Measurements from ENCODE around the gene SCNN1B. TPM values are rescaled to one million over a fixed set of nuclear protein-coding genes. Genes with fewer than 3 reads are reported as not detected.

SCNN1B gene, protein sequence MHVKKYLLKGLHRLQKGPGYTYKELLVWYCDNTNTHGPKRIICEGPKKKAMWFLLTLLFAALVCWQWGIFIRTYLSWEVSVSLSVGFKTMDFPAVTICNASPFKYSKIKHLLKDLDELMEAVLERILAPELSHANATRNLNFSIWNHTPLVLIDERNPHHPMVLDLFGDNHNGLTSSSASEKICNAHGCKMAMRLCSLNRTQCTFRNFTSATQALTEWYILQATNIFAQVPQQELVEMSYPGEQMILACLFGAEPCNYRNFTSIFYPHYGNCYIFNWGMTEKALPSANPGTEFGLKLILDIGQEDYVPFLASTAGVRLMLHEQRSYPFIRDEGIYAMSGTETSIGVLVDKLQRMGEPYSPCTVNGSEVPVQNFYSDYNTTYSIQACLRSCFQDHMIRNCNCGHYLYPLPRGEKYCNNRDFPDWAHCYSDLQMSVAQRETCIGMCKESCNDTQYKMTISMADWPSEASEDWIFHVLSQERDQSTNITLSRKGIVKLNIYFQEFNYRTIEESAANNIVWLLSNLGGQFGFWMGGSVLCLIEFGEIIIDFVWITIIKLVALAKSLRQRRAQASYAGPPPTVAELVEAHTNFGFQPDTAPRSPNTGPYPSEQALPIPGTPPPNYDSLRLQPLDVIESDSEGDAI
- total RNA-seq: 0.16 TPM in 1 of 2 replicates, not detected in the other

DNA sequence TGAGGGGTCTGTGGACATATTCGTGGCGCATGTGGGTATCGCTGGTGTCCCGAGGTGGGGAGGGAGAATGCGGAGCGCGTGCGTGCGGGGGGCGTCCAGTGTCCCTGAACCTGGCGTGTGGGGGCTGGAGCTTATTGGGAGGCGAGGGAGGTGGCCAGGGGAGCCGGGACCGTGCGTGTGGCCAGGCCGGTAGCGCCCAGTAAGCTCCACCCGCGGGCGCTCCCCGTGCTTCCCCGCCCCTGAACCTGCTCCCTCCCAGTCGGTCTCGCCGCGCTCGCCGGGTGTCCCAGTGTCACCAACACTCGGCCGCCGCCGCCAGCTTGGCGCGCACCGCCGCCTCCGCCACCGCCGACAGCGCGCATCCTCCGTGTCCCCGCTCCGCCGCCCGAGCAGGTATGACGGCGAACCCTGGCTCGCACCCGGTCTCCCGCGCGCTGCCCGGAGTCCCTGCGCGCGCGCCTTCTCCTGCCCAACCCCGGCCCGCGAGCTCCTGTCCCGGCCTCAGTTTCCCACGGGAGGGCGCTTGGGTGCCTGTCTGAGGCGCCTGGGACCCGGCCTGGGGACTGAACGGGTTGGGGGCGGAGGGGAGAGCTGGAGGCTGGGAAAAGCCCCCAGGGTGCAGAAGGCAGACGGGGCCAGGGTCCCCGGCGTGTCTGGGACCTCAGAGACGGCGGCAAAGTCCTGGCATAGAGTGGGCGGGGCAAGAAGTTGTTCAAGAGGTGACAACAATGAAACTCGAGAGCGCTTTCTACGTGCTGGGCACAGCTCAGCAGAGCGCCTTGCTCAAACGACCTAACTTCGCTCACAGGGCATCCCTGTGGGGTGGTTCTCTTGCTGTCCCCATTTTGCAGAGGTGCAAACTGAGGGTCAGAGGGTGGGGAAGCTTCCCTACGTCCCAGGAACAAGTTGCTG lies at the start of gene SCNN1B:
Gene SCNN1B (plus strand): TSS at position 258 of the 912 bp plus-strand sequence. CDS start 46,298 bp downstream, outside the sequence.

Other genes with a start within 250 kb of the SCNN1B start
- 9.2 and 12.3 TPM in 2 replicates for gene USP31, start 152.8 kb upstream of the SCNN1B start, total RNA-seq
- 0.04 and 0.08 TPM in 2 replicates for gene SCNN1G, start 119.6 kb upstream of the SCNN1B start, total RNA-seq
- 10.2 TPM in 2 replicates for gene COG7, start 150.9 kb downstream of the SCNN1B start, total RNA-seq
- gene GGA2, start 208.2 kb downstream of the SCNN1B start, total RNA-seq: 15.6 and 32.2 TPM in 2 replicates

Data from hair follicular keratinocyte (primary cell).